Naive thymus-derived CD8-positive, alpha-beta T cell (primary cell): ENCODE data around the gene CAT. TPM values are rescaled to one million over a fixed set of nuclear protein-coding genes. Genes with fewer than 3 reads are reported as not detected.
"Not testable (repeated sequence)": the region's sequence is repeated elsewhere in the genome, so short reads cannot be mapped to it uniquely, and the experiment has no call there.

Source experiments
- ATAC-seq, 2 donors: fragments of 150-1000 bp; cut with Tn5 transposase in 1 of 2; sonication (Bioruptor Pico), chemical (Tn5 transposase) in 1 of 2; 1 replicate in 1 of 2; 2 replicates in 1 of 2; pipeline ENCODE4 v1.10.0; 2021; ENCODE audit warnings: mild to moderate bottlenecking in 2 of 2, moderate library complexity in 2 of 2
- POLR2A ChIA-PET: fragments of 350-600 bp; sonication (Branson Sonifier 250); formaldehyde crosslinking; loops from one replicate; lab custom pipeline; 2021; ENCODE audit warnings: antibody characterized with exemption; lab: Charles Lee
- DNase-seq, 10 donors: peaks; one replicate each; pipeline versions ENCODE4 v3.0.0 to v3.0.0-alpha.2; 2020 to 2022
- H3K27ac Mint-ChIP-seq, 10 donors: one replicate each; pipeline ENCODE4 v1.8.0; 2020 to 2022; ENCODE audit warnings: mild to moderate bottlenecking in 10 of 10, mixed read lengths in 10 of 10, moderate library complexity in 4 of 10, inconsistent platforms in 1 of 10
- H3K27me3 Mint-ChIP-seq, 5 donors: one replicate each; pipeline ENCODE4 v1.8.0; 2021 to 2022; ENCODE audit warnings: mixed read lengths in 5 of 5
- H3K36me3 Mint-ChIP-seq, 3 donors: one replicate each; pipeline ENCODE4 v1.8.0; 2020 to 2022; ENCODE audit warnings: mixed read lengths in 3 of 3, mild to moderate bottlenecking in 2 of 3, inconsistent platforms in 1 of 3
- H3K4me1 Mint-ChIP-seq, 4 donors: one replicate each; pipeline ENCODE4 v1.8.0; 2021 to 2022; ENCODE audit warnings: mixed read lengths in 4 of 4
- H3K4me3 Mint-ChIP-seq, 10 donors: one replicate each; pipeline ENCODE4 v1.8.0; 2020 to 2022; ENCODE audit warnings: mild to moderate bottlenecking in 10 of 10, mixed read lengths in 10 of 10, moderate library complexity in 6 of 10, inconsistent platforms in 1 of 10
- H3K9me3 Mint-ChIP-seq, 9 donors: one replicate each; pipeline ENCODE4 v1.8.0; 2020 to 2022; ENCODE audit warnings: mixed read lengths in 9 of 9, mild to moderate bottlenecking in 3 of 9, inconsistent platforms in 1 of 9, moderate library complexity in 1 of 9
- polyA plus RNA-seq, 3 donors: library from polyadenylated mRNA; unstranded; fragments of 300-500 nt; fragmentation: Illumina TruSeq; gene quantifications; one replicate each; pipeline ENCODE4 v1.2.3, GENCODE V29; 2021
- total RNA-seq, 8 experiments: library from RNA in 2 of 8; stranded (reverse) in 2 of 8; gene quantifications; one replicate each; pipeline ENCODE4 v1.2.3 and lab custom pipeline; 2021 to 2026

CAT gene
- total and polyA plus RNA-seq, 5 experiments from 2014 or later = 37.5 to 139 (median 96.3) TPM

DNA sequence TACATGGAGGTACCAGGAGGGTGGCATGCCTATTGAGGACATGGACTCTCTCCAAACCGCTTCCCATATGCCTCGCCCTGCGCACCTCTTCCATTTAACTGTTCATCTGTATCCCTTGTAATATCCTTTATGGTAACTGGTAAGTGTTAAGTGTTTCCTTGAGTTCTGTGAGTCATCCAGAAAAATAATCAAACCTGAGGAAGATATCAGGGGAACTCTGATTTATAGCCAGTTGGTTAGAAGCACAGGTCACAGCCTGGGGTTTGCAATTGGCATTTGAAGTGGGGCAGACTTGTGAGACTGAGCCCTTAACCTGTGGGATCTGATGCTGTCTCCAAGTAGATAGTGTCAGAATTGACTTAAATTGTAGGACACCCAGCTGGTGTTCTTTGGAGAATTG lies 27.6 kb upstream of the CAT start:
- H3K27me3 Mint-ChIP-seq = peaks cover 16 to 39% (median 25%) of the 10 kb centered on the region in 5 donors
- no peaks in the 10 kb centered on the region for H3K4me1 Mint-ChIP-seq
- POLR2A ChIA-PET = no interaction called here
- ATAC-seq (no peak), DNase-seq (no peak)
- H3K9me3 Mint-ChIP-seq = peaks cover 2 to 35% (median 21%) of the 10 kb centered on the region in 9 donors
- H3K4me3 Mint-ChIP-seq = no peak overlapping the region
- H3K36me3 Mint-ChIP-seq = peaks cover 0 to 30% (median 17%) of the 10 kb centered on the region in 3 donors
- no peak overlapping the region for H3K27ac Mint-ChIP-seq

GRCh38 chr11:34411791-34412190 lies 26.9 kb upstream of the CAT start:
- H3K9me3 Mint-ChIP-seq = peaks cover 2 to 35% (median 21%) of the 10 kb centered on the region in 9 donors
- peaks cover 15 to 35% (median 22%) of the 10 kb centered on the region in 5 donors for H3K27me3 Mint-ChIP-seq
- no peak overlapping the region for H3K4me3 Mint-ChIP-seq
- POLR2A ChIA-PET = no interaction called here
- no peak overlapping the region for H3K27ac Mint-ChIP-seq
- H3K36me3 Mint-ChIP-seq = peaks cover 0 to 30% (median 17%) of the 10 kb centered on the region in 3 donors
- DNase-seq = no peak
- no peak for ATAC-seq
- H3K4me1 Mint-ChIP-seq = no peaks in the 10 kb centered on the region

GRCh38 chr11:34413263-34413662 lies 25.5 kb upstream of the CAT start:
- Mint-ChIP-seq H3K4me3 (no peak overlapping the region), H3K27me3 (peaks cover 9 to 36% (median 14%) of the 10 kb centered on the region in 5 donors), H3K4me1 (no peaks in the 10 kb centered on the region), H3K36me3 (peaks cover 0 to 30% (median 17%) of the 10 kb centered on the region in 3 donors), H3K27ac (no peak overlapping the region), H3K9me3 (peaks cover 2 to 35% (median 21%) of the 10 kb centered on the region in 9 donors)
- ATAC-seq = no peak
- DNase-seq = no peak
- POLR2A ChIA-PET = no interaction called here

DNA sequence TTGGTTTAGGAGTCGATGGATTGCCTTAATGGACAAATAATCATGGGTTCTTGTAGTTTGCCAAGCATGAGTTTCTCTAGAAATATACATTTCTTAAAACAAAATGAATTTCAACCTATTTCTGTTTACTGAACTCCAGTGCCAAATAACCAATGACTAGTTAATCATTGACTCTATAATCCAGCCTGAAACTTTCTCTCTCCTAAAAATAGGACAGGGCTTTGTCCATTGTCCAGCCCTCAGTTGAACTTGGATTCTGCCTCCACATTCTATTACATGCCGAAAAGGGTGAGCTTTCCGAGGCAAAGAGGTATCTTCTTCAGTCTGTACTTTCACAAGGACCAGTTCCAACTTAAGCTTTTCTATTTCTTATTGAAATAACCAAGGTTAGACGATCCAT lies 23.2 kb upstream of the CAT start:
- H3K9me3 Mint-ChIP-seq = peaks cover 2 to 35% (median 21%) of the 10 kb centered on the region in 9 donors
- ATAC-seq (no peak), DNase-seq (no peak)
- no peak overlapping the region for H3K4me3 Mint-ChIP-seq
- H3K4me1 Mint-ChIP-seq = no peaks in the 10 kb centered on the region
- POLR2A ChIA-PET = no interaction called here
- no peak overlapping the region for H3K27ac Mint-ChIP-seq
- H3K36me3 Mint-ChIP-seq = peaks cover 0 to 30% (median 17%) of the 10 kb centered on the region in 3 donors
- peaks cover 4 to 24% (median 11%) of the 10 kb centered on the region in 5 donors for H3K27me3 Mint-ChIP-seq

DNA sequence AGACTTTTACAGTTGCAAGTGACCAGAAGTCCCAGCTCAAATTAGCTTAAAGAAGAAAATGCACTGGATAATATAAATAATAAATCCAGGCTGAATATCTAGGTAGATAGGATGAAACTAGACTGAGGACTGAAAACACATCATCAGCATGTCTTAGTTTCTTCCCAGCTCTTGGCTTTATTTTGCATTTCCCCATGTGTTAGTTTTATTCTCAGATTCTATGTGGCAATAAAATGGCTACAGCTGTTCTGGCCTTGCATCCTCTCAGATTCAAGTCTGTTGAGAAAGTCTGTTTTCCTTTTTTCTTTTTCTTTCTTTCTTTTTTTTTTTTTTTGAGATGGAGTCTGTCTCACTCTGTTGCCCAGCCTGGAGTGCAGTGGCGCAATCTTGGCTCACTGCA lies 22.6 kb upstream of the CAT start:
- DNase-seq = no peak
- POLR2A ChIA-PET = no interaction called here
- no peak for ATAC-seq
- H3K4me1 Mint-ChIP-seq = no peaks in the 10 kb centered on the region
- no peak overlapping the region for H3K4me3 Mint-ChIP-seq
- H3K9me3 Mint-ChIP-seq = peaks cover 2 to 35% (median 21%) of the 10 kb centered on the region in 9 donors
- peaks cover 2 to 24% (median 11%) of the 10 kb centered on the region in 5 donors for H3K27me3 Mint-ChIP-seq
- H3K27ac Mint-ChIP-seq = no peak overlapping the region
- H3K36me3 Mint-ChIP-seq = peaks cover 0 to 30% (median 17%) of the 10 kb centered on the region in 3 donors

DNA sequence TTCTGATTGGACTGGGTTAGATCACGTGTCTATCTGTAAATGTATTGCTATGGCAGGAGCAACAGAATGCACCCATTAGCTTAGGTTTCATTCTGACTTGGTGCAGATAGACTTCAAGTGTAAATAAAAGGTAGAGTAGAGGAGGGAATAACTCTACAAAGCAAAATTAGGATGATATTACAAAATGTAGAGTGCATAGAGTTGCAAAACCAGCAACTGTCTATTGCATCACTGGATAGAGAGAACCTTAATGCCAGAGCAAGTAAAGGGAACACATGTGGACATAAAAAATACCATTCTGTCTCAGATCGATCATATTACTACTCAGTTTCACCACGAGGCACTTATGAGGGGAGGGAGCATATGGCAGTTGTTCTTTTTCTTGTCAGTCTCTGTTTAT lies 22.0 kb upstream of the CAT start:
- Mint-ChIP-seq H3K27ac (no peak overlapping the region), H3K36me3 (peaks cover 0 to 28% (median 16%) of the 10 kb centered on the region in 3 donors), H3K4me3 (no peak overlapping the region), H3K4me1 (no peaks in the 10 kb centered on the region), H3K27me3 (peaks cover 1 to 25% (median 11%) of the 10 kb centered on the region in 5 donors), H3K9me3 (peaks cover 2 to 31% (median 21%) of the 10 kb centered on the region in 9 donors)
- POLR2A ChIA-PET = no interaction called here
- DNase-seq (no peak), ATAC-seq (no peak)

GRCh38 chr11:34417202-34417601 lies 21.5 kb upstream of the CAT start:
- H3K4me3 Mint-ChIP-seq = no peak overlapping the region
- no peak overlapping the region for H3K27ac Mint-ChIP-seq
- POLR2A ChIA-PET = no interaction called here
- H3K4me1 Mint-ChIP-seq = peaks cover 0 to 3% (median 1%) of the 10 kb centered on the region in 4 donors
- peaks cover 0 to 25% (median 14%) of the 10 kb centered on the region in 3 donors for H3K36me3 Mint-ChIP-seq
- peaks cover 2 to 28% (median 20%) of the 10 kb centered on the region in 9 donors for H3K9me3 Mint-ChIP-seq
- ATAC-seq = no peak
- H3K27me3 Mint-ChIP-seq = peaks cover 2 to 29% (median 9%) of the 10 kb centered on the region in 5 donors
- no peak for DNase-seq

DNA sequence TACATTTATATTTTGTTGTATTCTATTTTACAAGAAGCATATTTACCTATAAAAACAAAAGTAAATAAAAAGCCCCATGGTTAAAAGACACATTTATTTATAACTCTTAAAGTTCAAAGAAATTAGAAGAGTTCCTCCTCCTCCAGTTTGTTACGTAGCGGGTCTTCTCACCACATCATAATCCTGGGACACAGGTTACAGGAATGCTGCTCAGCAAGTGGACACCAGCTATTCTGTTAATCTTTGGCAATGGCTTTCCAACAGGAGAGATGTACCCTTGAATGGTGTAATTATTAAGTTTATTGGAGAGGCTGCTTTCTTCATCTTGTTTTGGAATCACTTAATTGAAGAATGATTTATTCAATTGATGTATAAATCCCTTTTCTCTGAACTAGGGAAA lies 19.6 kb upstream of the CAT start:
- Mint-ChIP-seq H3K27ac (no peak overlapping the region), H3K4me1 (peaks cover 0 to 6% (median 3%) of the 10 kb centered on the region in 4 donors), H3K9me3 (peaks cover 0 to 10% (median 6%) of the 10 kb centered on the region in 9 donors), H3K27me3 (peaks cover 1 to 33% (median 12%) of the 10 kb centered on the region in 5 donors), H3K36me3 (peaks cover 0 to 9% (median 6%) of the 10 kb centered on the region in 3 donors), H3K4me3 (no peak overlapping the region)
- POLR2A ChIA-PET = no interaction called here
- ATAC-seq (no peak), DNase-seq (no peak)

DNA sequence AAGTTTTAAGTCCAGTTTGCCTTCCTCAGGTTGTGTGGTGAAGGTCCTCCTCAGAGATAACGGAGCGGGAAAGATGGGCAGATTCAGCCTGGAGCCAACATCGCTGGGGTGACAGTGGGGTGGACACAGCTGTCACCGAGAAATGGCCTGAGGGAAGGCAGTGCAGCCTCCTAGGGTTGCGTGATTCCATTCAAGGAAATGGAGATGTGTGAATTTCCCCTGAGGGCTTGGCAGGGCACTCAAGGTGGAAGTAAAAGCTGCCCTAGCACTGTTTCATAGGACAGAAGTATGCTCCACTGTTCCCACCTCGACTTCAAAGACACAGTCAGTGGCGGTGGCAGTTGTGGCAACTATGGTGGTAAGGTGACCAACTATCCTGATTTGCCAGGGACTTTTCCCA lies 15.4 kb upstream of the CAT start:
- H3K27me3 Mint-ChIP-seq = peaks cover 4 to 16% (median 5%) of the 10 kb centered on the region in 5 donors
- DNase-seq (no peak), ATAC-seq (no peak)
- H3K36me3 Mint-ChIP-seq = no peaks in the 10 kb centered on the region
- POLR2A ChIA-PET = no interaction called here
- no peak overlapping the region for H3K4me3 Mint-ChIP-seq
- no peak overlapping the region for H3K27ac Mint-ChIP-seq
- H3K4me1 Mint-ChIP-seq = peaks cover 0 to 6% (median 3%) of the 10 kb centered on the region in 4 donors
- no peaks in the 10 kb centered on the region for H3K9me3 Mint-ChIP-seq

GRCh38 chr11:34424826-34425225 lies 13.9 kb upstream of the CAT start:
- H3K36me3 Mint-ChIP-seq, POLR2A ChIA-PET, H3K4me1 Mint-ChIP-seq, H3K27ac Mint-ChIP-seq, H3K9me3 Mint-ChIP-seq, H3K4me3 Mint-ChIP-seq, ATAC-seq, DNase-seq: not testable (repeated sequence)
- H3K27me3 Mint-ChIP-seq = peaks cover 5 to 12% (median 7%) of the 10 kb centered on the region in 5 donors

DNA sequence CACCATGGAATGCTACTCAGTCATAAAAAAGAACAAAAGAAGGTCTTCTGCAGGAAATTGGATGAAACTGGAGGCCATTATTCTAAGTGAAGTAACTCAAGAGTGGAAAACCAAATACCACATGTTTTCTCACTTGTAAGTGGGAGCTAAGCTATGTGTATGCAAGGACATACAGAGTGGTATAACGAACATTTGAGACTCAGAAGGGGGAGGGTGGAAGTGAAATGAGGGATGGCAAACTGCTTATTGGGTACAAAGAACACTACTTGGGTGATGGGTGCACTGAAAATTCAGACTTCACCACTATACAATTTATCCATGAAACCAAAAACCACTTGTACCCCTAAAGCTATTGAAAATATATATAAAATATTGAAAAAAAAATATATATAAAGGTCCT lies 13.4 kb upstream of the CAT start:
- no peak for DNase-seq
- Mint-ChIP-seq H3K27me3 (peaks cover 2 to 12% (median 7%) of the 10 kb centered on the region in 5 donors), H3K9me3 (no peaks in the 10 kb centered on the region), H3K27ac (no peak overlapping the region), H3K4me1 (peaks cover 0 to 6% (median 6%) of the 10 kb centered on the region in 4 donors), H3K36me3 (no peaks in the 10 kb centered on the region), H3K4me3 (no peak overlapping the region)
- POLR2A ChIA-PET = no interaction called here
- no peak for ATAC-seq

- Mint-ChIP-seq H3K27ac (no peak overlapping the region), H3K9me3 (no peaks in the 10 kb centered on the region), H3K4me1 (peaks cover 0 to 7% (median 6%) of the 10 kb centered on the region in 4 donors), H3K36me3 (no peaks in the 10 kb centered on the region), H3K4me3 (no peak overlapping the region), H3K27me3 (peaks cover 2 to 12% (median 7%) of the 10 kb centered on the region in 5 donors)
- DNase-seq = no peak
- POLR2A ChIA-PET = no interaction called here
- ATAC-seq = no peak
Measured at GRCh38 chr11:34425867-34426266, 12.9 kb upstream of the CAT start.

GRCh38 chr11:34426766-34427185 lies 12.0 kb upstream of the CAT start:
- Mint-ChIP-seq H3K27ac (no peak overlapping the region), H3K4me3 (no peak overlapping the region), H3K27me3 (peaks cover 2 to 11% (median 7%) of the 10 kb centered on the region in 5 donors), H3K9me3 (no peaks in the 10 kb centered on the region), H3K36me3 (no peaks in the 10 kb centered on the region), H3K4me1 (peaks cover 0 to 7% (median 6%) of the 10 kb centered on the region in 4 donors)
- DNase-seq (no peak), ATAC-seq (no peak)
- POLR2A ChIA-PET = no interaction called here
